Spinal cord (tissue), 10 donors: ENCODE measurements around the gene TCF4. TPM values are rescaled to one million over a fixed set of nuclear protein-coding genes. Genes with fewer than 3 reads are reported as not detected.

Experiments used
- DNase-seq, 6 donors: peaks; one replicate each; pipeline versions ENCODE4 v3.0.0 to v3.0.0-alpha.2; 2013 to 2015; ENCODE audit warnings: low spot score in 6 of 6, low read depth in 4 of 6
- H3K27ac ChIP-seq: one replicate; pipeline ENCODE4 v1.5.1; 2013; ENCODE audit warnings: low read depth, low read length, control low read depth
- H3K27me3 ChIP-seq: one replicate; pipeline ENCODE4 v1.6.1; 2013; ENCODE audit warnings: low read length; ENCODE audit not compliant: control insufficient read depth, insufficient read depth
- H3K36me3 ChIP-seq: one replicate; pipeline ENCODE4 v1.6.1; 2013; ENCODE audit warnings: low read length; ENCODE audit not compliant: control insufficient read depth, insufficient read depth
- H3K4me1 ChIP-seq: one replicate; pipeline ENCODE4 v1.6.1; 2013; ENCODE audit warnings: low read length; ENCODE audit not compliant: control insufficient read depth, insufficient read depth
- H3K4me3 ChIP-seq: one replicate; pipeline ENCODE4 v1.5.1; 2013; ENCODE audit warnings: low read depth, low read length, control low read depth
- H3K9me3 ChIP-seq: one replicate; pipeline ENCODE4 v1.6.1; 2013; ENCODE audit warnings: low read length; ENCODE audit not compliant: control insufficient read depth, insufficient read depth
- WGBS: methylation state at CpG from one replicate; pipeline ENCODE4 v1.1.5; 2013; ENCODE audit warnings: missing lambda C conversion rate; ENCODE audit not compliant: insufficient coverage; 5-methylcytosine and 5-hydroxymethylcytosine counted together
- long read RNA-seq, 4 donors: transcript quantifications; one replicate each; lab custom pipeline, GENCODE V29; 2026
- polyA plus RNA-seq, 2 donors: library from polyadenylated mRNA; unstranded; fragments of 120-200 nt; gene quantifications; one replicate each; pipeline ENCODE4 v1.2.1, GENCODE V29; 2013; ENCODE audit not compliant: insufficient read length in 2 of 2
- total RNA-seq, 2 donors: library from RNA; depleted of rRNA in 1 of 2; stranded (reverse); fragments of 120-200 nt in 1 of 2; fragments of >200 nt in 1 of 2; gene quantifications; one replicate each; pipeline versions ENCODE4 v1.2.3 to v1.2.4, GENCODE V29; 2013 to 2014
- donor health status: healthy.

Gene TCF4
- total RNA-seq (100 to 1,000 TPM; 181 to 234 TPM), polyA plus RNA-seq (10 to 100 TPM; 57.1 to 94.5 TPM)
- long read RNA-seq, donor 1, full-length matches to known transcripts: 10 of 20 reads
- long read RNA-seq, donor 1, partial matches to known transcripts: 10 of 20 reads
- long read RNA-seq, donor 1, other reads (novel, unspliced or antisense): 0 of 20 reads
- long read RNA-seq, donor 2, full-length matches to known transcripts: 8 of 8 reads
- long read RNA-seq, donor 2, partial matches to known transcripts: 0 of 8 reads
- long read RNA-seq, donor 2, other reads (novel, unspliced or antisense): 0 of 8 reads
- long read RNA-seq, donor 3, full-length matches to known transcripts: 6 of 6 reads
- long read RNA-seq, donor 3, partial matches to known transcripts: 0 of 6 reads
- long read RNA-seq, donor 3, other reads (novel, unspliced or antisense): 0 of 6 reads
- long read RNA-seq, donor 4, full-length matches to known transcripts: 13 of 90 reads
- long read RNA-seq, donor 4, partial matches to known transcripts: 77 of 90 reads
- long read RNA-seq, donor 4, other reads (novel, unspliced or antisense): 0 of 90 reads

GRCh38 chr18:55588111-55588869 is at the start of gene TCF4:
Gene TCF4 (minus strand): TSS chr18:55588192. CDS start chr18:55587116, 1,076 bp downstream.
- Histone ChIP-seq H3K36me3 (no peaks in the 10 kb centered on the region), H3K9me3 (no peaks in the 10 kb centered on the region), H3K4me1 (peaks cover 5% of the 10 kb centered on the region), H3K27ac (peak within 1 kb of the TSS; percentile 93), H3K4me3 (peak within 1 kb of the TSS; percentile 77), H3K27me3 (no peaks in the 10 kb centered on the region)
- DNase-seq: peak in 5 of 6 donors; percentile 51 to 92 (median 76)
- 0% methylated on average over 17 of the region's 46 CpGs for WGBS

GRCh38 chr18:55637204-55637603 is 49.2 kb upstream of the TCF4 start:
- H3K4me3 ChIP-seq: no peak overlapping the region
- no peak for DNase-seq
- 93% methylated on average over 6 of the region's 8 CpGs for WGBS
- no peaks in the 10 kb centered on the region for H3K36me3 ChIP-seq
- H3K27me3 ChIP-seq: no peaks in the 10 kb centered on the region
- H3K4me1 ChIP-seq: no peaks in the 10 kb centered on the region
- H3K9me3 ChIP-seq: no peaks in the 10 kb centered on the region
- H3K27ac ChIP-seq: no peak overlapping the region

- Histone ChIP-seq H3K4me3 (no peak overlapping the region), H3K4me1 (no peaks in the 10 kb centered on the region), H3K9me3 (no peaks in the 10 kb centered on the region), H3K27ac (no peak overlapping the region), H3K36me3 (no peaks in the 10 kb centered on the region), H3K27me3 (no peaks in the 10 kb centered on the region)
- WGBS: 0% methylated on average over 1 of the region's 2 CpGs
- DNase-seq: no peak
Measured at GRCh38 chr18:55635439-55635838, 47.4 kb upstream of the TCF4 start.

- 94% methylated on average over 2 of the region's 3 CpGs for WGBS
- no peaks in the 10 kb centered on the region for H3K27me3 ChIP-seq
- H3K9me3 ChIP-seq: no peaks in the 10 kb centered on the region
- DNase-seq: no peak
- H3K36me3 ChIP-seq: no peaks in the 10 kb centered on the region
- H3K4me1 ChIP-seq: no peaks in the 10 kb centered on the region
- no peak overlapping the region for H3K27ac ChIP-seq
- H3K4me3 ChIP-seq: no peak overlapping the region
Measured at GRCh38 chr18:55634545-55634944, 46.6 kb upstream of the TCF4 start.

- no peaks in the 10 kb centered on the region for H3K4me1 ChIP-seq
- H3K9me3 ChIP-seq: no peaks in the 10 kb centered on the region
- H3K36me3 ChIP-seq: no peaks in the 10 kb centered on the region
- no peaks in the 10 kb centered on the region for H3K27me3 ChIP-seq
- WGBS: 83% methylated on average over 2 of the region's 2 CpGs
- H3K27ac ChIP-seq: no peak overlapping the region
- H3K4me3 ChIP-seq: no peak overlapping the region
- DNase-seq: no peak
Measured at GRCh38 chr18:55633032-55633431, 45.0 kb upstream of the TCF4 start.

GRCh38 chr18:55629133-55629532 is 41.1 kb upstream of the TCF4 start:
- no peaks in the 10 kb centered on the region for H3K36me3 ChIP-seq
- no CpG with 5 or more reads among the region's 1 CpG for WGBS

GRCh38 chr18:55627007-55627406 is 39.0 kb upstream of the TCF4 start:
- no peaks in the 10 kb centered on the region for H3K27me3 ChIP-seq
- no peak overlapping the region for H3K4me3 ChIP-seq
- no peaks in the 10 kb centered on the region for H3K36me3 ChIP-seq
- no peaks in the 10 kb centered on the region for H3K4me1 ChIP-seq
- DNase-seq: no peak
- H3K9me3 ChIP-seq: no peaks in the 10 kb centered on the region
- no peak overlapping the region for H3K27ac ChIP-seq
- no CpG with 5 or more reads among the region's 1 CpG for WGBS

More at GRCh38 chr18:55629133-55629532, 41.1 kb upstream of the TCF4 start:
- DNase-seq: no peak
- Histone ChIP-seq H3K27me3 (no peaks in the 10 kb centered on the region), H3K4me1 (no peaks in the 10 kb centered on the region), H3K27ac (no peak overlapping the region), H3K9me3 (no peaks in the 10 kb centered on the region), H3K4me3 (no peak overlapping the region)

- DNase-seq: no peak
- no CpG with 5 or more reads among the region's 2 CpGs for WGBS
- Histone ChIP-seq H3K27ac (no peak overlapping the region), H3K4me1 (no peaks in the 10 kb centered on the region), H3K9me3 (no peaks in the 10 kb centered on the region), H3K27me3 (no peaks in the 10 kb centered on the region), H3K36me3 (no peaks in the 10 kb centered on the region), H3K4me3 (no peak overlapping the region)
Measured at GRCh38 chr18:55625901-55626300, 37.9 kb upstream of the TCF4 start.

GRCh38 chr18:55623626-55624025 is 35.6 kb upstream of the TCF4 start:
- 100% methylated on average over 1 of the region's 3 CpGs for WGBS
- DNase-seq: peak in 2 of 6 donors; percentile 15 to 73

More at GRCh38 chr18:55623626-55624025, 35.6 kb upstream of the TCF4 start:
- no peaks in the 10 kb centered on the region for H3K4me1 ChIP-seq
- no peaks in the 10 kb centered on the region for H3K9me3 ChIP-seq
- no peaks in the 10 kb centered on the region for H3K27me3 ChIP-seq
- no peak overlapping the region for H3K4me3 ChIP-seq
- no peaks in the 10 kb centered on the region for H3K36me3 ChIP-seq
- no peak overlapping the region for H3K27ac ChIP-seq
